Measurements from ENCODE around the gene XPO5.
"Not testable (repeated sequence)": the region's sequence is repeated elsewhere in the genome, so short reads cannot be mapped to it uniquely, and the experiment has no call there.

Gene XPO5

DNA sequence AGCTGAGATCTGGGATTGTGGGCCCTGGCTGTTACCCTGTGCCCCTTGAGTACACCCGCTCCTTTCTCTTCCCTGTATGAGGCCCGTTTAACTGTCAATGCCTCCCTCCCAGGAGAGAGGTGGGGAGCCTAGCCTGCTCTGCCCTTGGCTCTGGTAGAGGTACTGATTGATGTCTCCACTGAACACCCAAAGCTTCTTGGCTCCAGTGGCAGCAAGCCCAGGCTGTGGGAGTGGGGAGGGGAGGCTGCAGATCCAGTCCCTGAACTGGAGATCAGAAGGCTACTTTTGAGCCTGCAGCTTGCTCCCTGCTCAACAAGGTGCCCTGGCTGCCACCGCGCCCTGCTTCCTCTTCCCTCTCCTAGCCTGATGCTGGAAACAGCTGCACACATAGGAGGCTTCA is 73.2 kb downstream of the XPO5 start:
- DNase-seq (ENCODE audit: extremely low read depth, low read depth) = no peak
- TF ChIP-seq, protein P1, sequence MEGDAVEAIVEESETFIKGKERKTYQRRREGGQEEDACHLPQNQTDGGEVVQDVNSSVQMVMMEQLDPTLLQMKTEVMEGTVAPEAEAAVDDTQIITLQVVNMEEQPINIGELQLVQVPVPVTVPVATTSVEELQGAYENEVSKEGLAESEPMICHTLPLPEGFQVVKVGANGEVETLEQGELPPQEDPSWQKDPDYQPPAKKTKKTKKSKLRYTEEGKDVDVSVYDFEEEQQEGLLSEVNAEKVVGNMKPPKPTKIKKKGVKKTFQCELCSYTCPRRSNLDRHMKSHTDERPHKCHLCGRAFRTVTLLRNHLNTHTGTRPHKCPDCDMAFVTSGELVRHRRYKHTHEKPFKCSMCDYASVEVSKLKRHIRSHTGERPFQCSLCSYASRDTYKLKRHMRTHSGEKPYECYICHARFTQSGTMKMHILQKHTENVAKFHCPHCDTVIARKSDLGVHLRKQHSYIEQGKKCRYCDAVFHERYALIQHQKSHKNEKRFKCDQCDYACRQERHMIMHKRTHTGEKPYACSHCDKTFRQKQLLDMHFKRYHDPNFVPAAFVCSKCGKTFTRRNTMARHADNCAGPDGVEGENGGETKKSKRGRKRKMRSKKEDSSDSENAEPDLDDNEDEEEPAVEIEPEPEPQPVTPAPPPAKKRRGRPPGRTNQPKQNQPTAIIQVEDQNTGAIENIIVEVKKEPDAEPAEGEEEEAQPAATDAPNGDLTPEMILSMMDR (IDR thresholded peaks at IDR 0.05; ENCODE audit: low read depth, low read length) = no peak

DNA sequence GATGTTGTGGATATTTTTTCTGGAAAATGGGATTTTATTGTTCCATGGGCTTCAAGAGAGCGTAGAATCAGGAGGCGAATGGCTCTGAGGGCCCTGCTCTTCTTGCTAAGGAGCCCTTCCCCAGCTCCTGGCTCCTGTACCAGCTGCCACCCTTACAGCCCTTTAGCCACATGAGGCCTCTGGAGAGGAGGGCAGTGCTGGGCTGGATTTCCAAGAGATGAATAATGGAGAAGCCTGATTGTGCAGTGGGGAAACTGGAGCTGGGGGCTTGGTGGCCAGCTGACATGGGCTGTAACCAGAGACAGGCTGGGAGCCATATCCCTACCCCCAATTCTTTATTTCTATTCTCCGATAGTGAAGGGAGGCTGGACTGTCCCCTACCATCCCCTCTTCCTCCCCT is 74.9 kb downstream of the XPO5 start:
- no peak for DNase-seq (ENCODE audit: extremely low read depth, low read depth)
- TF ChIP-seq, protein P1 (IDR thresholded peaks at IDR 0.05; ENCODE audit: low read depth, low read length) = no peak

DNA sequence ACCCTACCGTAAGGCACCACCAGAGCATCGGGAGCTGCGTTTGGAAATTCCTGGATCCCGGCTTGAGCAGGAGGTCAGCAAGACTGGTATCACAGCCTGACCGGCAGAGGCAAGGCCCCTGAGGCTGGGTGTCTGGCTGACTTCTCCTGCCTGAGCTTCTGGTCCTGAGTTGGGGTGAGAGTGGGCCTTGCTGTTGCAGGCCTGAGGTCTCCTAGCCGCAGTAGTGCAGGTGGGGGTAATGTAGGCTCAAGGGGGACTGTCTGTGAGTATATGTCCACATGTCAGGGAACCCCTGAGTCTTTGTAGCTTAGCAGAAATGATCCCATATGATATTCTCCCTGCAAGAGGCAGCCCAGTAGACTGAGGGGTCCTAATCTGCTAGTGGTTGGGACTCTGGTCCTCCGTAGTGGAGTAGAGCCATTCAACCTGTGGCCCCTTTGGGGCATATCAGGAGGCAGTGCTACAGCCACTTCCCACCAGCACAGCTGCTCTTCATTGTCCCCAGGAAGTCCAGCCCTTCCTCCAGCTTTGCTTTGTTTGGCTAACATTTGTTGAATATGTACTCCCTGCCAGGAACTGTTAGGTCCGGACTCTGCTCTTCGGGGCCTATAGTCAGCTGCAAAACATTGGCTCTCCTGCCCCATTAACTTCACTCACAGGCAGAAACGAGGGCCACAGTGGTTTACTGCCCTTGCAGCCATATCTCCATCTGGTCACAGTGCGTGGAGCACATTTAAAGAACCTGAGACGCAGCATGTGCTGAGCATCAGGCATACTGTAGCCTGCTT is 76.6 kb downstream of the XPO5 start:
- TF ChIP-seq, protein P1 (IDR thresholded peaks at IDR 0.05; ENCODE audit: low read depth, low read length) = no peak
- DNase-seq (ENCODE audit: extremely low read depth, low read depth) = no peak

DNA sequence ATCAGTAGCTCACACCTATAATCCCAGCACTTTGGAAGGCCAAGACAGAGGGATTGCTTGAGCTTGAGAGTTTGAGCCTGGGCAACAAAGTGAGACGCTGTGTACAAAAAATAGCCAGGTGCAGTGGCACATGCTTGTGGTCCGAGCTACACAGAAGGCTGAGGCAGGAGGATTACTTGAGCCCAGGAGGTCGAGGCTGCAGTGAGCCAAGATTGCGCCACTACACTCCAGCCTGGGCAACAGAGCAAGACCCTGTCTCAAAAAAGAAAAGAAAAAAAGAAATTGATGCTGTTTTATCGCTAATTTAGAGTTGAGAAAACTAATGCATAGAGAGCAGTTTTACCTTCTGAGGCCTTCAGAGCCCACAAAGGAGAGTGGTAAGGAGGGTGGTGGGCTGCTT is 77.5 kb downstream of the XPO5 start:
- DNase-seq (ENCODE audit: extremely low read depth, low read depth) = not testable (repeated sequence)

DNA sequence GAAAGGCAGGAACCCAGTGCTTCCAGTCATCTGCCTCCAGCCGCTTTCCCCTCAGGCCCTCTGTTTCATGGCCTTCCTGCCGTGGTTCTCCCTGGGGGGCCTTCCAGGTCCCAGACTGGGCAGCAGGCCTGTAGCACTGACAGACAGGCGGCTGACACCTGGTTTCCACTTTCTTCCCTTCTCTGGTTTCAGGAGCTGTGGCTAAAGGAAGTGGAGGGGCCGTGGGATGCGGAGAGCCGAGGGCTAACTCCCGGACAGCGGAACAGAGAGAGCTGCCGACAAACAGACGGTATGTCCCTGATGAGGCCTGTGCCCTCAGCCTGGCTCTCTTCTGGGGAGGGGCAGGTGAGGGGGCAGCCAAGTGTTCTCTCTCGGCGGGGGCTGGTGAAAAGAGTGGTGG is 78.1 kb downstream of the XPO5 start:
- TF ChIP-seq, protein P1 (IDR thresholded peaks at IDR 0.05; ENCODE audit: low read depth, low read length) = no peak
- DNase-seq (ENCODE audit: extremely low read depth, low read depth) = no peak

DNA sequence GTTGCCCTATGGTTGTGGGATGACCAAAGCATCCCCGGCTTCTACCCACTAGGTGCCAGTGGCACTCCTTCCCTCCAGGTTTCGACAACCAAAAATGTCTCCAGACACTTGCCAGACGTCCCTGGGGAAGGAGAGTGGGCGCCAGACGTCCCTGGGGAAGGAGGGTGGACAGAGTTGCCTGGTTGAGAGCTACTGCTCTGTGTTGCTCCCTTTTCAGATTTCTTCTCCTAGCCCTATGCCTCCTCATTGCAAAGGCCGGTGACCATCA is 78.8 kb downstream of the XPO5 start:
- TF ChIP-seq, protein P1 (IDR thresholded peaks at IDR 0.05; ENCODE audit: low read depth, low read length) = no peak
- no peak for DNase-seq (ENCODE audit: extremely low read depth, low read depth)

DNA sequence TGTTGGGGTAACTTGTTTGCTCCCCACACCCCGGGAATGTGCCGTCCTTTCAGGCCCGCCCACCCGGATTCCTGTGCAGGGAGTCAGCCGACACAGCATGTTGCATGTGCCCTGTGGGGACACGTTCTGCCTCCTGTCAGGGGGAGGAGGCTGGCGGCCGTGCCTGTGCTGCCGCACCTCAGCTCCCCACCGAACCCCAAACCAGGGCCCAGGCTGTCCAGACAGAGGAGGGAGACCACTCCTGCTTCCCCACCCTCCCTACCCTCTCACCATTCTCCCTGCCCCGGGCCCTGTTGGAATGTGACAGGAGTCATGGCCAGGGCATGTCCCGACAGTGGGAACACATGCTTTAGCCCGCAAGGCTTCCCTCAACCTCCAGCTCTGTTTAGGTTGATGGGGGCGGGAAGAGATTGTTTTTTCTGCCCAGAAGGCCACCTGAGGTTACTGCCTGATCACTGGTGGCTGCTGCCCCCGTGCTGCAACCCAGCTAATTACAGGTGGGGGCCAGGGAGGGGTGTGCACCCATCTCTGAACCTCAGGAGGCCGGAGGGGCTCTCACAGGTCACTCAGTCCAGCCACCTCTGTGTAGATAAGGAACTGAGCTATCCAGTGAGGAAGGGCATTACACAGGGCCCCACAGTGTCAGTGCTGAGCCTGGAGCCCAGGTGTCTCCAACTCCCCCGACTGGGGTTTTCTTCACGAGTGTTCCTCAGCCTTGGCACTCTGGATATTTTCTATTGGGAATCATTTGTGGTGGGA is 79.3 kb downstream of the XPO5 start:
- no peak for DNase-seq (ENCODE audit: extremely low read depth, low read depth)
- TF ChIP-seq, protein P1 (IDR thresholded peaks at IDR 0.05; ENCODE audit: low read depth, low read length) = peak; percentile 62

All from AG09319 (cell line).